HCT116 (cell line): ENCODE data around the gene YDJC. TPM values are rescaled to one million over a fixed set of nuclear protein-coding genes. Genes with fewer than 3 reads are reported as not detected.
"Not testable (repeated sequence)": the region's sequence is repeated elsewhere in the genome, so short reads cannot be mapped to it uniquely, and the experiment has no call there.

Experiments used
- ATAC-seq: fragments of 200-7000 bp; cut with Tn5 transposase; 2 replicates; pipeline ENCODE4 v1.9.1; 2020; ENCODE audit warnings: mild to moderate bottlenecking, moderate library complexity
- BruUV-seq: library from RNA; stranded (reverse); fragments of 400-500 nt; replicated peaks from 2 replicates; lab custom pipeline; 2021; lab: Mats Ljungman, UMichigan
- CTCF ChIA-PET: fragments of 300-600 bp; sonication (Branson Sonifier 250); formaldehyde crosslinking; loops from one replicate; lab custom pipeline; 2021; ENCODE audit warnings: antibody characterized with exemption; lab: Charles Lee
- POLR2A ChIA-PET: fragments of 300-600, 350-600 bp; sonication (Branson Sonifier 250); formaldehyde crosslinking; loops from one replicate; lab custom pipeline; 2021; ENCODE audit warnings: antibody characterized with exemption; lab: Charles Lee
- RAD21 ChIA-PET, 2 experiments: fragments of 300-600 bp; sonication (Branson Sonifier 250); formaldehyde crosslinking; loops; one replicate each; lab custom pipeline; 2023; ENCODE audit warnings: low total read pairs in 2 of 2; ENCODE audit not compliant: uncharacterized antibody in 2 of 2, unreplicated experiment in 2 of 2, low non-redundant PET in 1 of 2; lab: Charles Lee
- DNase-seq: peaks from one replicate; pipeline ENCODE4 v3.0.0-alpha.2; 2010; ENCODE audit warnings: low read depth, low spot score
- H2AFZ ChIP-seq: fragments of 200-600 bp; shearing (Covaris generic), sonication (generic); 2 replicates; pipeline ENCODE4 v1.6.1; 2017; ENCODE audit warnings: low read depth, mixed run types, mixed read lengths, antibody characterized with exemption, low read length; ENCODE audit not compliant: poor library complexity, severe bottlenecking
- H3K27ac ChIP-seq: 2 replicates; pipeline ENCODE4 v1.5.1; 2012; ENCODE audit warnings: low read depth, low read length
- H3K27me3 ChIP-seq: fragments of 200-600 bp; sonication (generic); 2 replicates; pipeline ENCODE4 v1.6.1; 2016; ENCODE audit warnings: mixed run types, low read length, mixed read lengths; ENCODE audit not compliant: insufficient read depth
- H3K36me3 ChIP-seq, 2 experiments: fragments of 200-500 bp in 1 of 2; fragments of 200-600 bp in 1 of 2; sonication (Bioruptor generic) in 1 of 2; sonication (generic) in 1 of 2; 2 replicates each; pipeline versions ENCODE4 v1.5.1 to v1.6.1; 2014 to 2016; ENCODE audit warnings: low read length in 2 of 2, inconsistent platforms in 1 of 2, mixed read lengths in 1 of 2, mixed run types in 1 of 2; ENCODE audit not compliant: insufficient read depth in 2 of 2, control insufficient read depth in 1 of 2
- H3K4me1 ChIP-seq, 2 experiments: fragments of 200-600 bp in 1 of 2; sonication (generic) in 1 of 2; 2 replicates each; pipeline versions ENCODE4 v1.5.1 to v1.6.1; 2012 to 2017; ENCODE audit warnings: low read length in 2 of 2, inconsistent platforms in 1 of 2, mild to moderate bottlenecking in 1 of 2, mixed read lengths in 1 of 2, mixed run types in 1 of 2, moderate library complexity in 1 of 2; ENCODE audit not compliant: insufficient read depth in 2 of 2, control insufficient read depth in 1 of 2
- H3K4me2 ChIP-seq: fragments of 200-600 bp; sonication (generic); 2 replicates; pipeline ENCODE4 v1.6.1; 2017; ENCODE audit warnings: mixed run types, low read length, mixed read lengths
- H3K4me3 ChIP-seq, 2 experiments: fragments of 200-600 bp in 1 of 2; sonication (generic) in 1 of 2; replicated peaks in 1 of 2; 2 replicates each; pipeline ENCODE4 v1.5.1; 2011 to 2016; ENCODE audit warnings: low read length in 2 of 2, control low read depth in 1 of 2, low read depth in 1 of 2, mild to moderate bottlenecking in 1 of 2, mixed read lengths in 1 of 2, mixed run types in 1 of 2
- H3K79me2 ChIP-seq: fragments of 200-600 bp; sonication (generic); 2 replicates; pipeline ENCODE4 v1.6.1; 2017; ENCODE audit warnings: mild to moderate bottlenecking, mixed run types, low read length, moderate library complexity, mixed read lengths; ENCODE audit not compliant: insufficient read depth
- H3K9ac ChIP-seq: fragments of 200-600 bp; sonication (generic); 2 replicates; pipeline ENCODE4 v1.6.1; 2016; ENCODE audit warnings: low read length, mixed read lengths
- H3K9me2 ChIP-seq: fragments of 200-600 bp; sonication (generic), shearing (Covaris generic); 2 replicates; pipeline ENCODE4 v1.6.1; 2017; ENCODE audit warnings: mixed run types, mild to moderate bottlenecking, moderate library complexity; ENCODE audit not compliant: insufficient read depth
- H3K9me3 ChIP-seq, 2 experiments: fragments of 200-500 bp in 1 of 2; fragments of 200-600 bp in 1 of 2; sonication (Bioruptor generic) in 1 of 2; sonication (generic) in 1 of 2; 2 replicates each; pipeline ENCODE4 v1.6.1; 2014 to 2017; ENCODE audit warnings: low read length in 2 of 2, mixed read lengths in 2 of 2, inconsistent platforms in 1 of 2, low read depth in 1 of 2, mild to moderate bottlenecking in 1 of 2, mixed run types in 1 of 2, moderate library complexity in 1 of 2; ENCODE audit not compliant: control insufficient read depth in 1 of 2, insufficient read depth in 1 of 2
- H4K20me1 ChIP-seq: fragments of 200-600 bp; sonication (generic), shearing (Covaris generic); 2 replicates; pipeline ENCODE4 v1.6.1; 2017; ENCODE audit warnings: mixed run types, mild to moderate bottlenecking, moderate library complexity; ENCODE audit not compliant: insufficient read depth
- CBX3 ChIP-seq: IDR thresholded peaks from 2 replicates; pipeline ENCODE4 v1.6.1; 2012; ENCODE audit warnings: low read depth
- ELF1 ChIP-seq: IDR thresholded peaks from 2 replicates; pipeline ENCODE4 v1.6.1; 2012; ENCODE audit warnings: low read depth, borderline replicate concordance
- JUND ChIP-seq: IDR thresholded peaks from 2 replicates; pipeline ENCODE4 v1.6.1; 2012
- RAD21 ChIP-seq: IDR thresholded peaks from 2 replicates; pipeline ENCODE4 v1.6.1; 2012; ENCODE audit warnings: low read depth, mild to moderate bottlenecking
- SIN3A ChIP-seq: IDR thresholded peaks from 2 replicates; pipeline ENCODE4 v1.6.1; 2012; ENCODE audit warnings: low read depth
- SP1 ChIP-seq: IDR thresholded peaks from 2 replicates; pipeline ENCODE4 v1.6.1; 2012; ENCODE audit warnings: low read depth
- TCF7L2 ChIP-seq: IDR thresholded peaks from 2 replicates; pipeline ENCODE4 v1.7.0; 2011; ENCODE audit warnings: borderline replicate concordance, inconsistent platforms; ENCODE audit not compliant: insufficient read depth, insufficient read length; ENCODE audit errors: extremely low read depth
- YY1 ChIP-seq: IDR thresholded peaks from 2 replicates; pipeline ENCODE4 v1.6.1; 2011; ENCODE audit warnings: low read length, low read depth, moderate library complexity, mild to moderate bottlenecking; ENCODE audit not compliant: insufficient replicate concordance; ENCODE audit errors: extremely low read depth
- intact Hi-C: fragments of 100-400 bp; cut with micrococcal nuclease; formaldehyde crosslinking; loops from 2 replicates; pipeline ENCODE4 v1.10.0; 2022
- total RNA-seq: library from RNA; stranded (reverse); gene quantifications from one replicate; pipeline ENCODE4 v1.2.1, GENCODE V29; 2021; ENCODE audit not compliant: unreplicated experiment
- TF ChIP-seq, protein P1 (sequence below): IDR thresholded peaks from 2 replicates; pipeline ENCODE4 v1.6.1; 2012
- TF ChIP-seq, protein P2 (sequence below), 3 experiments: fragments of 200-600 bp in 1 of 3; sonication (generic) in 1 of 3; IDR thresholded peaks in 2 of 3; conservative IDR thresholded peaks in 1 of 3; 2 replicates each; pipeline ENCODE4 v1.5.1; 2012 to 2017; ENCODE audit warnings: low read depth in 2 of 3, low read length in 2 of 3, antibody characterized with exemption in 1 of 3, borderline replicate concordance in 1 of 3, control low read depth in 1 of 3, mild to moderate bottlenecking in 1 of 3, mixed read lengths in 1 of 3, mixed run types in 1 of 3, moderate library complexity in 1 of 3; ENCODE audit not compliant: insufficient read depth in 1 of 3

The YDJC gene
- total RNA-seq, 1 experiment from 2014 or later: 78.3 TPM

DNA sequence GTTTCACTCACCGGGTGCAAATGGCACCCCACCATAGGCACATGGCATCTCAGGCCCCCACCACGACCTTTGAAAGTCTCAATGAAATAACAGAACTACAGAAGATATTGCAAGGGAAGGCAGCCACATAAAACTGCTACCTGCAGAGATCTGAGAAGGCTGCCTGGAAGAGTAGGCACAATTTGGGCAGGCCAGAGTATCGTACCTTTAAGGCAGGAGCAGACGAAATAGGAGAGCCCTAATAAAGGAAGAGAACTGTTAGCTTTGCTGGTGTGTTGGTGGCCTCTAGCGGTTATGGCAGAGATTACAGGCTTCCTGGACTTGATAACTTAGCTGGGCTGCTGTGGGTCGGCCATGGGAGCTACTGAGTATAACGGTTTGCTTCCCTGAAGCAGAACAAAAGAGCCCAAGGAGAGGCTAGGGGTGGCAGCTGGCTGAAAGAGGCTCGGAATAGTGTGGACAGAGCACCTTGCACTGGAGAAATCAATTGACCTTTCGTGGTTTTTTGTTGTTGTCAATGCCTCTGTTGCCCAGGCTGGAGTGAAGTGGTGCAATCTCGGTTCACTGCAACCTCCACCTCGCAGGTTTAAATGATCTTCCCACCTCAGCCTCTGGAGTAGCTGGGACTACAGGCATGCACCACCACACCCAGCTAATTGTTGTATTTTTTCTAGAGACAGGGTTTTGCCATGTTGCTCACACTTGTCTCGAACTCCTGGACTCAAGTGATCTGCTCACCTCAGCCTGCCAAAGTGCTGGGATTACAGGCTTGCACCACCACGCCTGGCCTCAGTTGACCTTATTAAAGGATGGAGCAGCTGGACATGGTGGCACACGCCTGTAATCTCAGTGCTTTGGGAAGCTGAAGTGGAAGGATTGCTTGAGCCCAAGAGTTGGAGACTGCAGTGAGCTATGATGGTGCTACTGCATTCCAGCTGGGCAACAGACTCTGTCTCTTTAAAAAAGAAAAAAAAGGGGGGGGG, 17.1 kb upstream of the YDJC start:
- Histone ChIP-seq H3K4me2 (no peak overlapping the region), H3K36me3 (peaks cover 6 to 10% of the 10 kb centered on the region in 2 experiments; a peak in 3 of 4 replicates), H3K27ac (no peak overlapping the region), H3K4me1 (peaks cover 12 to 29% of the 10 kb centered on the region in 2 experiments)
- TF ChIP-seq SIN3A: no peak; the same call in 1 of the 2 replicates
- TF ChIP-seq CBX3: no peak
- no peak for TF ChIP-seq TCF7L2
- no peak for TF ChIP-seq JUND
- TF ChIP-seq, protein P1, sequence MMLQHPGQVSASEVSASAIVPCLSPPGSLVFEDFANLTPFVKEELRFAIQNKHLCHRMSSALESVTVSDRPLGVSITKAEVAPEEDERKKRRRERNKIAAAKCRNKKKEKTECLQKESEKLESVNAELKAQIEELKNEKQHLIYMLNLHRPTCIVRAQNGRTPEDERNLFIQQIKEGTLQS: no peak
- TF ChIP-seq, protein P2, sequence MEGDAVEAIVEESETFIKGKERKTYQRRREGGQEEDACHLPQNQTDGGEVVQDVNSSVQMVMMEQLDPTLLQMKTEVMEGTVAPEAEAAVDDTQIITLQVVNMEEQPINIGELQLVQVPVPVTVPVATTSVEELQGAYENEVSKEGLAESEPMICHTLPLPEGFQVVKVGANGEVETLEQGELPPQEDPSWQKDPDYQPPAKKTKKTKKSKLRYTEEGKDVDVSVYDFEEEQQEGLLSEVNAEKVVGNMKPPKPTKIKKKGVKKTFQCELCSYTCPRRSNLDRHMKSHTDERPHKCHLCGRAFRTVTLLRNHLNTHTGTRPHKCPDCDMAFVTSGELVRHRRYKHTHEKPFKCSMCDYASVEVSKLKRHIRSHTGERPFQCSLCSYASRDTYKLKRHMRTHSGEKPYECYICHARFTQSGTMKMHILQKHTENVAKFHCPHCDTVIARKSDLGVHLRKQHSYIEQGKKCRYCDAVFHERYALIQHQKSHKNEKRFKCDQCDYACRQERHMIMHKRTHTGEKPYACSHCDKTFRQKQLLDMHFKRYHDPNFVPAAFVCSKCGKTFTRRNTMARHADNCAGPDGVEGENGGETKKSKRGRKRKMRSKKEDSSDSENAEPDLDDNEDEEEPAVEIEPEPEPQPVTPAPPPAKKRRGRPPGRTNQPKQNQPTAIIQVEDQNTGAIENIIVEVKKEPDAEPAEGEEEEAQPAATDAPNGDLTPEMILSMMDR (IDR thresholded peaks at IDR 0.05 in 2 of 3, conservative IDR thresholded peaks at IDR 0.05 in 1 of 3; ENCODE audit: borderline replicate concordance in 1 of 3, insufficient read depth in 1 of 3, low read depth in 2 of 3, low read length in 2 of 3): peak; percentile 75 to 88 (median 85)
- TF ChIP-seq RAD21: peak; percentile 81
- no peak for TF ChIP-seq YY1
- TF ChIP-seq SP1: no peak
- TF ChIP-seq ELF1: no peak
- TF ChIP-seq, all 23 proteins: peak for 2
- peak; percentile 66 for DNase-seq
- ChIA-PET CTCF (interaction anchor here (0.7 to 3.4 kb wide), 9 partner anchors 11 to 82 kb away, joined by 3 to 29 read pairs (median 3); partner anchors contain the start of genes CCDC116, PPIL2 and YDJC), RAD21 (interaction anchor here in 1 of 2 experiments (1.1 kb wide), 1 partner anchor 59 kb away, joined by 4 read pairs; no protein-coding TSS in a partner anchor), POLR2A (no interaction called here)
- Histone ChIP-seq H3K9ac (no peak overlapping the region), H3K9me3 (no peaks in the 10 kb centered on the region), H4K20me1 (peaks cover 5% of the 10 kb centered on the region; the same call in 1 of the 2 replicates), H3K27me3 (no peaks in the 10 kb centered on the region), H3K9me2 (no peaks in the 10 kb centered on the region), H2AFZ (no peak overlapping the region), H3K79me2 (peaks cover 21% of the 10 kb centered on the region; the same call in 1 of the 2 replicates), H3K4me3 (no peak overlapping the region)
- intact Hi-C loops: no loop called here
- peak; percentile 25 for ATAC-seq
- BruUV-seq: no TSS peak

DNA sequence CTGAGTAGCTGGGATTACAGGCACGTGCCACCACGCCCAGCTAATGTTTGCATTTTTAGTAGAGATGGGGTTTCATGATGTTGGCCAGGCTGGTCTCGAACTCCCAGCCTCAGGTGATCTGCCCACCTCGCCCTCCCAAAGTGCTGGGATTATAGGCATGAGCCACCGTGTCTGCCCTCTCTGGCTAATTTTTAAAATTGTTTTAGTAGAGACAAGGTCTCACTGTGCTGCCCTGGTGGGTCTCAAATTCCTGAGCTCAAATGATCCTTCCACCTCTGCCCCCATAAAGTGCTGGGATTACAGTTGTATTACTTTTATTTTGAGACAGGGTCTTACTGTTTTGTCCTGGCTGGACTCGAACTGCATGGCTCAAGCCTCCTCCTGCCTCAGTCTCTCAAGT, 15.7 kb upstream of the YDJC start:
- H3K4me1 ChIP-seq: peaks cover 12 to 30% of the 10 kb centered on the region in 2 experiments
- H3K9me2 ChIP-seq, H3K27me3 ChIP-seq, H4K20me1 ChIP-seq, BruUV-seq, ATAC-seq, DNase-seq, H3K4me3 ChIP-seq, H2AFZ ChIP-seq, H3K9me3 ChIP-seq, H3K4me2 ChIP-seq, H3K27ac ChIP-seq, H3K9ac ChIP-seq, intact Hi-C loops: not testable (repeated sequence)
- peaks cover 21% of the 10 kb centered on the region; the same call in 1 of the 2 replicates for H3K79me2 ChIP-seq
- RAD21 ChIA-PET: interaction anchor here in 1 of 2 experiments (0.8 kb wide), 1 partner anchor 16 kb away, joined by 6 read pairs; no protein-coding TSS in a partner anchor
- CTCF ChIA-PET: interaction anchor here (3.4 kb wide), 1 partner anchor 16 kb away, joined by 29 read pairs; the partner anchor contains the start of gene YDJC
- POLR2A ChIA-PET: interaction anchor here (1.5 kb wide), 1 partner anchor 16 kb away, joined by 3 read pairs; no protein-coding TSS in a partner anchor
- H3K36me3 ChIP-seq: peaks cover 6 to 10% of the 10 kb centered on the region in 2 experiments; a peak in 3 of 4 replicates
